GM12874 (cell line): ENCODE results near the gene CISH.
A peak's percentile ranks its signal among the peaks of the same experiment; 100 is the strongest.

Experiments
- TF ChIP-seq, protein P1 (sequence below): IDR thresholded peaks from 2 replicates; pipeline ENCODE4 v1.5.1; 2011; ENCODE audit warnings: low read depth, mild to moderate bottlenecking, control low read depth, low read length, moderate library complexity; ENCODE audit not compliant: insufficient read depth

Gene CISH, protein sequence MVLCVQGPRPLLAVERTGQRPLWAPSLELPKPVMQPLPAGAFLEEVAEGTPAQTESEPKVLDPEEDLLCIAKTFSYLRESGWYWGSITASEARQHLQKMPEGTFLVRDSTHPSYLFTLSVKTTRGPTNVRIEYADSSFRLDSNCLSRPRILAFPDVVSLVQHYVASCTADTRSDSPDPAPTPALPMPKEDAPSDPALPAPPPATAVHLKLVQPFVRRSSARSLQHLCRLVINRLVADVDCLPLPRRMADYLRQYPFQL

DNA sequence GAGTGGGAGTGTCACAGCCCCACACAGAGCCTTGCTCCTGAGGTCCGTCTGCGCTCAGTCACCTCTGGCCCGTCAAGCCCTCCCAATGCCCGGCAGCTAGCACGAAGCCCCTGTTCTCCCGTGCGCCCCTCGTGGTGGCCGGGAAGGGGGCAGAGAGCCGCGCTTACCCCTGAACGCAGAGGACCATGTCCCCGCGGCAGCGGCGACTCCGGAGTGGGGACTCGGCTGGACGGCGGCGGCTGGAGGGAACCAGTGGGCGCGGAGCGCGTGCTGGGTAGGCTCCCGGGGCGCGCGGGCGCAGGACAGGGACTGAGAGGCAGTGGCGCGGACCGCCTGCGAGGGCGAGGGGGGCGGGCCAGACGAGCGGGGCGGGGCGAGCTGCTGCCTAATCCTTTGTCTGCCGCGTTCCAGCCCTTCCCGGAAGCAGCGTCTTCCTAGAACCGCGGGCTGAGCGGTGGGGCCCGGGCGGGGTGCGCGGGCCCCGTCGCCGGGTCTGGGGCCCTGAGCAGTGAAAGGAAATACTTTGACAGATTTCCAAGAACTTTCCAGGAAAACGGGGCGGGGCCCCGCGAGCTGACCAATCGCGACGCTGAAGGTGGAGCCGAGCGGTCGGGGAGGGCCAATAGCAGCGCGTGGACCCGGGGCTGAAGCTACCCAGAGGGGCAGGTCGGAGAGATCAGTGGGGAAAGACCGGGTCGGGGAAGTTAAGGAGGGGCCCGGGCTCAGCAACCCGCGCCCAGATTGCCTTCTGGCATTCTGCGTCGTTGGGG, at the start of gene CISH:
TSS of gene CISH (minus strand) at position 311 of the 770 bp plus-strand sequence. CDS start at position 187, 124 bp downstream.
- TF ChIP-seq, protein P1, sequence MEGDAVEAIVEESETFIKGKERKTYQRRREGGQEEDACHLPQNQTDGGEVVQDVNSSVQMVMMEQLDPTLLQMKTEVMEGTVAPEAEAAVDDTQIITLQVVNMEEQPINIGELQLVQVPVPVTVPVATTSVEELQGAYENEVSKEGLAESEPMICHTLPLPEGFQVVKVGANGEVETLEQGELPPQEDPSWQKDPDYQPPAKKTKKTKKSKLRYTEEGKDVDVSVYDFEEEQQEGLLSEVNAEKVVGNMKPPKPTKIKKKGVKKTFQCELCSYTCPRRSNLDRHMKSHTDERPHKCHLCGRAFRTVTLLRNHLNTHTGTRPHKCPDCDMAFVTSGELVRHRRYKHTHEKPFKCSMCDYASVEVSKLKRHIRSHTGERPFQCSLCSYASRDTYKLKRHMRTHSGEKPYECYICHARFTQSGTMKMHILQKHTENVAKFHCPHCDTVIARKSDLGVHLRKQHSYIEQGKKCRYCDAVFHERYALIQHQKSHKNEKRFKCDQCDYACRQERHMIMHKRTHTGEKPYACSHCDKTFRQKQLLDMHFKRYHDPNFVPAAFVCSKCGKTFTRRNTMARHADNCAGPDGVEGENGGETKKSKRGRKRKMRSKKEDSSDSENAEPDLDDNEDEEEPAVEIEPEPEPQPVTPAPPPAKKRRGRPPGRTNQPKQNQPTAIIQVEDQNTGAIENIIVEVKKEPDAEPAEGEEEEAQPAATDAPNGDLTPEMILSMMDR = peak; percentile 77

DNA sequence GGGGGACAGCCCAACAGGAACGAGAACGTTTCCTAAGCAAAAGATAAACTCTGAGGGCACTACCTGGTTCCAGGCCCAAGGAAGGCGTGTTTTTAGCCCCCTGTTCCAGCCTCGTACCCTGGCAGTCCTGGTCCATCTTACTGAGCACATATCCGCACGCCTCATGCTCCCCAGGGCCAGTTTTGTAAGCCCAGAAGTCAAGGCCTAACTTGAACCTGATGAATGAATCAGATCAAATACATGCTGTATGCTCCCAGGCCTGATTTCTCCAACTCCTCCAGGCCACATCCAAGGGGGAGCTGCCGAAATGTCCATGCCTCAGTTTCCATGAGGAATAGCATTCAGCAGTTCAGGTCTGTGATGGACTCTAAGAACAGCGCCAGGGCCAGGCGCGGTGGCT, 48.8 kb upstream of the CISH start:
- TF ChIP-seq, protein P1 = no peak

DNA sequence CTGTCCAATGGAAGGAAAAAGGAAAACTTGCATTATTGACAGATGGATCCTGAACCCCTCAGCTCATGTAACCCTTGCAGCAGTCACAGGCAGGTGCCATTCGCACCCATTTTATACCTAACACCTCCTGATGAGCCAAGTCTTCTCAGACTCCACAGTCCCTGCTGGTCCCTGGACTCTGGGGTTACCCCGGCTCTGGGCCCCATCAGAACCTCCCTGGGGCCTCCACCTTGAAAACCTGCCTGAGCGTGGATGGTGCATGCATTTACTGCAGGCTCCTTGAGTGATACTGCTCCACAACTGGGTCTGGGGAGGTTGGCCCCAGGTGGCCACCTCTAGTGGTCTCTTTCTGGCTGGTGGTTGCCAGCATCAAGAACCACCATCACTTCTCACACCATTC, 47.3 kb upstream of the CISH start:
- TF ChIP-seq, protein P1 = no peak

DNA sequence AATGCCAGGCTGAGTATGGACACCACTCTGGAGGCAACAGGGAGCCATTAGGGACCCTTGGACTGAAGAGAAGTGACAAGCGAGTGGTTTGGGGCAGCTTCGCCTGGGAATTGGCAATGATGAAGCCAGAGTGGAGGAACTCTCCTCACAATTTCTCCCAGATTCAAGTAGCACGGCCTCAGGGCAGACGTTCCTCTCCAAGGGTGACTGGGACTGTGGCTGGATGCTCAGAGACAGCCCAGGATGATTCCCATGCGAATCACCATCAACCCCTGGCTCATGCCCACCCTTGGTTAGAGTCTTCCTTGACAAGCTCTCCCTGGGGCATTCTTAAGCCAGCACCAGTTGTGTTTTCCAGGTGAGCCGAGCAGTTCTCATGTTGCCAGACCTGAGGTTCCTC, 46.8 kb upstream of the CISH start:
- TF ChIP-seq, protein P1 = no peak

DNA sequence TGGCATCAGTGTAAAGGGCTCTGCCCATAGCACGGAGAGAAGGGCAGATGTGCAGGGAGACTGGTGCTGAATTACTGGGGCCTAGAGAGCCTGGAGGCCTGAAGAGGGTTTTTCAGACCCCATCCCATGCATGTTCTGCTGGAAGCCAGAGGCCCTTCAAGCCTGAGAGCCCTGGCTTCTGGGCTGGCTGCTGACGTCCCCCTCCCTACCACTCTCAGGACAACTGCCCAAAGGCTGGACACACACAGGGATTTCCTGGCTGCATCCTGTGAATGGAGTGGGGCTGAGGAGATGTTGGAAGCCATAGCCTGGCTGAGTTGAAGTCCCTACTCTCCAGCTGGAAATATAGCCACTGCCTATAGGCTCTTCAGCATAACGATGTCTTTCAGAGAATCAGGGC, 46.2 kb upstream of the CISH start:
- TF ChIP-seq, protein P1 = no peak

DNA sequence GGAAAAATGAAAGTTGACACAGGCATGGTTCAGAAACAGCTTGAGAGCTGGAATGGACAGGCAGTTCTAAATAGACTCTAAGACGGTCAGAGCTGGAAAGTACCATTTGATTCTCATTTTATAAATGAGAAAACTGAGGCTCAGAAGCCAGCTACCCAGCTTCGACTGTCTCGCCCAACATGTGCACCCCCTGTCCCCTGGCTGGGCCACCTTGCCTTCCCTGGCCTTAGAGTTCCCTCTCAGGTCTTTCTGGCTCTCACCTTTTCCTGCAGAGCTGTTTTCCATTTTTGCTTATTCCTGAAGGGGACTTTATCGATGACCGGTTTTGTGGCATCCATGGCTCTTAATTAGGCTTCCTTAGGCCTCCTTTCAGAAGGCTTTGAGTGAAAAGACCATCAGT, 45.8 kb upstream of the CISH start:
- TF ChIP-seq, protein P1 = no peak

DNA sequence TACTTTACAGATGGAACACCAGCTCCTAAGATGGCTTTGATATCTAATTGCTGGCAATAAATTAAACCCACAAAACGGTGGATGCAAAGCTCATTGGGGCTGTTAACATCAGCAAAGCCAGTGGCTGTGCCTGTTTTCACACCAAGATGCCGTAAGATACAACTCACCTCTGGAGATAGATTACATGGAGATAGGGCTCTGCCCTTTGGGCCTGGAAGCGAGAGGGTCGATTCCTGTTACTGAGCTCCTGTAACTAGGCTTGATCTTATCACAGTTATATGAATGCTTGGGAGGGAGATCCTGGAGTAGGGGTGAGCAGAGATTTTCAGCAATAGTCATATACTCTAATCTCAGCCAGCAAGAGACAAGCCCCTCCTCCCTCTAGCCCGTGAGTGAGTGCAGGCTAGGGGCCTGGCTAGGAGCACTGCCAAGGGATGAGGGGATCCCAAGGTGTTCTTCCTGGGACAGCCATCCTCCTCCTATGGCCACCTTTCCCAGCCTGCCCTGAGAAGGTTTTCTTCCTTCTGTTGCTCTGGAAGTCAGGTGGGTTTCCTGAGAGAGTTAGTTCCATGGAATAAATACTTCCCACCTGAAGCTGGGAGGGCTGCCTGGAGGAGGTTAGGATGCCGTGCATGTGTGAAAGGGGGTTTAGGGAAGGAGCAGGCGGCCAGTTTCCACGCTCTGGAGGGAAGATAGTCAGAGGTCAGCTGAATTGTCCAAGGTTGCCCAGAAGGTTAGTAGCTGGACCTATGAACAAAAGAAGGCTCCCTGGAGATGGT, 45.0 kb upstream of the CISH start:
- TF ChIP-seq, protein P1 = no peak
